C4-2B (cell line): ENCODE results near the gene CTSV.
"Not testable (repeated sequence)": the region's sequence is repeated elsewhere in the genome, so short reads cannot be mapped to it uniquely, and the experiment has no call there.

Source experiments
- ZFX ChIP-seq: fragments of 450-650 bp; IDR thresholded peaks from 2 replicates; pipeline ENCODE4 v1.6.1; 2017
- TF ChIP-seq, protein P1 (sequence below): fragments of 450-650 bp; conservative IDR thresholded peaks from 2 replicates; pipeline ENCODE4 v1.5.1; 2017; ENCODE audit warnings: mild to moderate bottlenecking

DNA sequence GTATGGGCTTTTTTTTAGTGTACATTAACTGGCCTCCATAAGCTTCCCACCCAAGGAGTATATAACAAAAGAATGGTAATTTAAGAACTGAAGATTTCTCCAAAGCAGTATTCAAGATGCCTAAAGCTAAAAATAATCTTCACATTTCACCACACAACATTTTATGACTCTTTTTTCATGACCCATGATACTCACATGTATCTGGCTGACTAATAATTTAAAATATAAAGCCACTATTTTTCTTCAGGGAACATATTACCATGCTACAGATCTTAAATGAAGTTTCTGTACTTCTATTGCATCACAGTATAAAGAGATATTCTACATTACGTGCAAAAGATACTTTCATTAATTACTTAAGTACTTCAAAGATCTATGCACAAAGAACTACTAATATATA lies 39.2 kb downstream of the CTSV start:
- TF ChIP-seq, protein P1, sequence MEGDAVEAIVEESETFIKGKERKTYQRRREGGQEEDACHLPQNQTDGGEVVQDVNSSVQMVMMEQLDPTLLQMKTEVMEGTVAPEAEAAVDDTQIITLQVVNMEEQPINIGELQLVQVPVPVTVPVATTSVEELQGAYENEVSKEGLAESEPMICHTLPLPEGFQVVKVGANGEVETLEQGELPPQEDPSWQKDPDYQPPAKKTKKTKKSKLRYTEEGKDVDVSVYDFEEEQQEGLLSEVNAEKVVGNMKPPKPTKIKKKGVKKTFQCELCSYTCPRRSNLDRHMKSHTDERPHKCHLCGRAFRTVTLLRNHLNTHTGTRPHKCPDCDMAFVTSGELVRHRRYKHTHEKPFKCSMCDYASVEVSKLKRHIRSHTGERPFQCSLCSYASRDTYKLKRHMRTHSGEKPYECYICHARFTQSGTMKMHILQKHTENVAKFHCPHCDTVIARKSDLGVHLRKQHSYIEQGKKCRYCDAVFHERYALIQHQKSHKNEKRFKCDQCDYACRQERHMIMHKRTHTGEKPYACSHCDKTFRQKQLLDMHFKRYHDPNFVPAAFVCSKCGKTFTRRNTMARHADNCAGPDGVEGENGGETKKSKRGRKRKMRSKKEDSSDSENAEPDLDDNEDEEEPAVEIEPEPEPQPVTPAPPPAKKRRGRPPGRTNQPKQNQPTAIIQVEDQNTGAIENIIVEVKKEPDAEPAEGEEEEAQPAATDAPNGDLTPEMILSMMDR = not testable (repeated sequence)
- not testable (repeated sequence) for TF ChIP-seq ZFX
